Astrocyte of the cerebellum (primary cell): ENCODE measurements around the gene WNT2.

Experiments
- DNase-seq: peaks from one replicate; pipeline ENCODE4 v3.0.0-alpha.2; 2011; ENCODE audit warnings: low read depth
- H3K4me3 ChIP-seq: 2 replicates; pipeline ENCODE4 v1.5.1; 2011; ENCODE audit warnings: mild to moderate bottlenecking, low read depth, low read length, moderate library complexity
- CTCF ChIP-seq: IDR thresholded peaks from 2 replicates; pipeline ENCODE4 v1.5.1; 2012; ENCODE audit warnings: low read length, low read depth, moderate library complexity, mild to moderate bottlenecking; ENCODE audit errors: missing control alignments
- in situ Hi-C: cut with HindIII; loops from 2 replicates; pipeline ENCODE4 v1.10.0; 2017; ENCODE audit warnings: low sequenced_read_pairs

Gene WNT2

GRCh38 chr7:117273325-117273724 lies 49.5 kb downstream of the WNT2 start:
- no peak overlapping the region for H3K4me3 ChIP-seq
- DNase-seq = no peak
- in situ Hi-C loops = no loop called here
- TF ChIP-seq CTCF = no peak

GRCh38 chr7:117272017-117272759 lies 50.7 kb downstream of the WNT2 start:
- in situ Hi-C loops = no loop called here
- no peak for TF ChIP-seq CTCF
- no peak overlapping the region for H3K4me3 ChIP-seq
- DNase-seq = no peak

GRCh38 chr7:117271566-117271965 lies 51.3 kb downstream of the WNT2 start:
- DNase-seq = no peak

GRCh38 chr7:117270371-117270770 lies 52.5 kb downstream of the WNT2 start:
- no peak overlapping the region for H3K4me3 ChIP-seq
- no peak for TF ChIP-seq CTCF
- in situ Hi-C loops = no loop called here
- no peak for DNase-seq

More at GRCh38 chr7:117271566-117271965, 51.3 kb downstream of the WNT2 start:
- no peak overlapping the region for H3K4me3 ChIP-seq
- in situ Hi-C loops = no loop called here
- no peak for TF ChIP-seq CTCF

- in situ Hi-C loops = no loop called here
- no peak overlapping the region for H3K4me3 ChIP-seq
- TF ChIP-seq CTCF = no peak
- DNase-seq = peak; percentile 9
Measured at GRCh38 chr7:117269886-117270285, 53.0 kb downstream of the WNT2 start.

- TF ChIP-seq CTCF = no peak
- in situ Hi-C loops = no loop called here
- H3K4me3 ChIP-seq = no peak overlapping the region
- peak; percentile 36 for DNase-seq
Measured at GRCh38 chr7:117269417-117269816, 53.4 kb downstream of the WNT2 start.
